GM20000 (cell line): ENCODE measurements around the gene TBC1D16.

Experiments used
- DNase-seq: peaks from one replicate; pipeline ENCODE4 v3.0.0; 2012; ENCODE audit warnings: low spot score
- TF ChIP-seq, protein P1 (sequence below): IDR thresholded peaks from 2 replicates; pipeline ENCODE4 v1.5.1; 2012; ENCODE audit warnings: mild to moderate bottlenecking, control low read depth; ENCODE audit errors: extremely low read depth, missing control alignments

The TBC1D16 gene

DNA sequence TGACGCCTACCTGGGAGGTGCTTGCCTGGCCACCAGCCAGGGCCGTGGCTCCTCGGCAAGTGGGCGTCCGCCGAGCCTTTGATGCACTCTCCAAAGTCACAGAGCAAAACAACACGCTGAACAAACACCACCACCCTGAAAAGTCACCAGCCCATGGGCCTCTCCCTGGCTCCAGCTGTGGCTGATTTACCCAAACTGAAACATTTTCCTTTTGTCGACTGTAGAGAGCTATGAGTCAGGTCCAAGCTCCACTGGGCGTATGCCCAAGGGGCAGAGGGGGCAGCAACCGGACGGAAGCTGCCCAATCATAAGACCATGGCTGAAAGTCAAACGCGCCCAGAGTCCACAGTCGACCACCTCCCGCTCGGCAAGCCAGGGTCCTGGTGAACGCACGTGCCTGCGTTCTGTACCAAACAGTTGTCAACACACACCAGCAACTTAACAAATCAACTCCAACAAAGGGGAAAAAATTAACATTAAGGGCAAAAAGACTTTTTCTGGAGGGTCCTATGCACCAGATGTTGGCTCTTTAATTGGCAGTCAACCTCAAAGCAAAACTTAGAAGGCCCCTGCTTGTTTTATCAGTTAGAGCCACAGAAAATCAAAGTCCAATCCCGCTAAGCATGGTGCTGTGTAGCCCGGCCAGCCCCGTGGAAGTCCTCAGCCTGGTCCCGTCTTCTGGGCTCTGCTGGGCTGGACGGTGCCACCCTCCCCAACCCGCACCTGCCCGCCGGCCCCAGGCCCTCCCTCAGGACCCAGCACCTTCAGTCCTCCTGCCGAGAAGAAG, 47.3 kb downstream of the TBC1D16 start:
- TF ChIP-seq, protein P1, sequence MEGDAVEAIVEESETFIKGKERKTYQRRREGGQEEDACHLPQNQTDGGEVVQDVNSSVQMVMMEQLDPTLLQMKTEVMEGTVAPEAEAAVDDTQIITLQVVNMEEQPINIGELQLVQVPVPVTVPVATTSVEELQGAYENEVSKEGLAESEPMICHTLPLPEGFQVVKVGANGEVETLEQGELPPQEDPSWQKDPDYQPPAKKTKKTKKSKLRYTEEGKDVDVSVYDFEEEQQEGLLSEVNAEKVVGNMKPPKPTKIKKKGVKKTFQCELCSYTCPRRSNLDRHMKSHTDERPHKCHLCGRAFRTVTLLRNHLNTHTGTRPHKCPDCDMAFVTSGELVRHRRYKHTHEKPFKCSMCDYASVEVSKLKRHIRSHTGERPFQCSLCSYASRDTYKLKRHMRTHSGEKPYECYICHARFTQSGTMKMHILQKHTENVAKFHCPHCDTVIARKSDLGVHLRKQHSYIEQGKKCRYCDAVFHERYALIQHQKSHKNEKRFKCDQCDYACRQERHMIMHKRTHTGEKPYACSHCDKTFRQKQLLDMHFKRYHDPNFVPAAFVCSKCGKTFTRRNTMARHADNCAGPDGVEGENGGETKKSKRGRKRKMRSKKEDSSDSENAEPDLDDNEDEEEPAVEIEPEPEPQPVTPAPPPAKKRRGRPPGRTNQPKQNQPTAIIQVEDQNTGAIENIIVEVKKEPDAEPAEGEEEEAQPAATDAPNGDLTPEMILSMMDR = no peak
- DNase-seq = no peak

DNA sequence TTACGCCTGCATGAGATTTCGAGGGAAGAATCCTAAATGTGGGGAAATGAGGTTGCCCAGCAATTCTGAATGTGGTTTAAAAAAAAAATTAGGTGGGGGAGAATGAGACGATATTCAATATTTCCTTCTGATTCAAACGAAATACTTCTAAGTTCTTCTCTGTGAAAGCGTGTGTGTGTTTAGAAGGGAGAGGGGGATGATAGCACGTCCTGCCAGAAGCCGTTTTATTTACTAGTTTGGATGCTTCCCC, 47.8 kb downstream of the TBC1D16 start:
- TF ChIP-seq, protein P1 = no peak
- no peak for DNase-seq

DNA sequence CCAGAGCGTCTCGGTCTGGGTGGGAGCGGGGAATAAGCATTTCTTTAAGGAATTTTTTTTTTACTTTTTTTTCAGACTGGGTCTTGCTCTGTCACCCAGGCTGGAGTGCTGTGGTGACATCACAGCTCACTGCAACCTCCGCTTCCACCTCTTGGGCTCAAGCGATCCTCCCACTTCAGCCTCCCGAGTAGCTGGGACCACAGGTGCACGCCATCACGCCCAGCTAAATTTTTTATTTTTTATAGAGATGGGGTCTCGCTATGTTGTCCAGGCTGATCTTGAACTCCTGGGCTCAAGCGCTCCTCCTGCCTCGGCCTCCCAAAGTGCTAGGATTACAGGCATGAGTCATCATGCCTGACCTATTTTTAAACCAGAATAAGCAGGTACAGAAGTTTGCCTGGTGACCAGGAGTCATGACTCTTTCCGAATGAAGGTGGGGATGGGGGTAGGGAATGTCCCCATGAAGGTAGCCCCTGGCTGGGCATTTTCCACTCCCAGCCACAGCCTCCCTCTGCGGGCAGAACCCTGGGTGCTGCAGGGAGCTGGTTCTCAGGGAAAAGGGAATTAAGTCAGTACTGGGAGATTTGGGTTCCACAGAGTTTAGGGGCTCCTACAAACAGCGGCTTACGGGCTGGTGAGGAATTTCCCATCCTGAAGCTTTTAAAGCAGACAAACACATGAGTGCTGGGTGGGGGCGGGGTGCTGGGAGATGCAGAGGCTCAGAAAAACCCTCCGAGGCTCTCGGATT, 48.3 kb downstream of the TBC1D16 start:
- TF ChIP-seq, protein P1 = no peak
- no peak for DNase-seq

DNA sequence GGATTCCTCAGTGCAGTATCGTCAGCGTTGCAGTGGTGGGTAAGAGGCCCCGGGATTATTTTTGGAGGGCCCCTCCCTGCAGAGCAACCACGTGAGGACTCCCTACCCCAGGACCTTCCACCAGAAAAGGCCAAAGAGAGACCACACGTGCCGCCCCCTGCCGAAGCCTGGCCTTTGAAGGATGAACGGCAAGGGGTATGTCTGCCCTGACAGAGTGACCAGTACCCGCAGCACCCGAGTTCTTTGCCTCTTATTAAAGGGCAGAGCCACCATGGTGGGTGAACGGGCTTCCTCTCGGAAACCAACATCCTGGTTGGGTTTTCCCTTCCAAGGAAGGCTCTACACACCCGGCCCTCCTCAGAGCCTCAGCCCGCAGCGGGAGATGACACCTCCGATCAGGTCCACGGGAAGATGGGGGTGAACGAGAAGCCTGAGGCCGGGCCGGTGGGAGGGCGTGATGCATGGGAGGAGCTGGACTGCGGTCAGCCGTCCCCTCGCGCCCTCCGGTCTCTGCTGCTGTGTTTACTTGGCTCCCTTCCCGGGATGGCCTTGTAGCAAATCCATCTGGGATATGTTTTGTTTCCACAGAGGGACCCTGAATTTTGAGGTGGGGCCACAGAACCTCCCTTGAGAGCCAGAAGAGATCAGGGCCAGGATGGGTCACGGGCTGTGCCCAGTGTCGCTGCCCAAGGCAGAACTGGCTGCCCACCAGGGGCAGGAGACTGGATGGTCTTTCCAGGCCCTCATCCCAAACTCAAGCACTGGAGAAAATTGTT, 49.1 kb downstream of the TBC1D16 start:
- DNase-seq = no peak
- TF ChIP-seq, protein P1 = no peak

DNA sequence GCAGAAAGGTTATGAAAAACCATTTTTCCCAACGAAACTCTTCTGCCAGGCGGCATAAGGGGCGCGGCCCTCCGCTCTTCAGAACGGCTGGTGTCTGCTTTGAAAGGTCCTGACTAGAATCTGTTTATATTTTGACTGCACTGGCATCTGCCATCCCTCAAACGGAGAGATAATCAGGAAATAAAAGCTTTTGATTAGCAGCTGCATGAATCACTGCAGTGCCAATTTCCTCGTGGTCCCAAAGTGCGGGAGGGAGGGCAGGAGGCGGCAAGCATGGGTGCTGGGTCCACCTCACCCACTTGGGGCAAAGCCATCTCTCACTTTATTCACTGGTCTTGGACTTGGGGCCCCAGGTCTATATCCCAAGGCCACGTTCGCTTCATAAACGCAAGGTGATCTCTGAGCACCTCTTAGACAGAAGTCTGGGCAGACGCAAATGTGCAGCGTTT, 49.7 kb downstream of the TBC1D16 start:
- TF ChIP-seq, protein P1 = no peak
- no peak for DNase-seq

DNA sequence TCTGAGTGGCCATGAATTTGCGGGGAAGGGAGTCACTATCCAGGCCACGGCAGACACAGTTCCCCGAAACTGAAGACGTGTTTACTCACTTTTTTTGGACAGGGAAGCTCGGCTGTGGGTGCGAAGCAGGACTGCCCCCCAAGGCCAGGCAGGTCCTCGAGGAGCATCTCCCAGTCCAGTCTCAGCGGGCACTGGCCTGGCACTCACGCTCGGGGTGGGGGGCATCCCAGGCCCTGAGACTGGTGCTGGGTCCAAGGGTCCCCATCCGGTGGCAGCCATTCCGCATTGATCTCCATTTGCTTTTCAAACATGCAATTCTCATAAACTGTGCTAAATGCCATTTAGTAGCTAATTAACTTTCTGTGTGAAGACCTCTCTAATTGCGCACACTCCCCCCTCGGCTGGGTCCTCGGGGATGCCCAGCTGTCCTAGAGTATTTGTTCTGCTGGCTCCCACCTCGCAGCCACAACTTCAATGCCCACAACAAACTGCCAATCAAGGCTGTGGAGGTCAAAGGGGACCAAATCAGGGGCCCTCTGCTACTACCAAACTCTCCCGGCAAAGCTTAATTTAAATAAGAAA, 50.2 kb downstream of the TBC1D16 start:
- no peak for DNase-seq
- TF ChIP-seq, protein P1 = no peak
